LNCaP clone FGC (cell line): ENCODE measurements around the gene KIF20B.

Experiments used
- DNase-seq: peaks from one replicate; pipeline ENCODE4 v3.0.0-alpha.2; 2011; ENCODE audit warnings: low read depth
- H3K4me3 ChIP-seq: 2 replicates; pipeline ENCODE4 v1.5.1; 2011; ENCODE audit warnings: mild to moderate bottlenecking, low read depth, low read length, control low read depth
- TF ChIP-seq, protein P1 (sequence below): IDR thresholded peaks from 2 replicates; pipeline ENCODE4 v1.5.1; 2012; ENCODE audit warnings: mild to moderate bottlenecking; ENCODE audit not compliant: control insufficient read depth, insufficient read depth; ENCODE audit errors: extremely low read depth

The KIF20B gene

DNA sequence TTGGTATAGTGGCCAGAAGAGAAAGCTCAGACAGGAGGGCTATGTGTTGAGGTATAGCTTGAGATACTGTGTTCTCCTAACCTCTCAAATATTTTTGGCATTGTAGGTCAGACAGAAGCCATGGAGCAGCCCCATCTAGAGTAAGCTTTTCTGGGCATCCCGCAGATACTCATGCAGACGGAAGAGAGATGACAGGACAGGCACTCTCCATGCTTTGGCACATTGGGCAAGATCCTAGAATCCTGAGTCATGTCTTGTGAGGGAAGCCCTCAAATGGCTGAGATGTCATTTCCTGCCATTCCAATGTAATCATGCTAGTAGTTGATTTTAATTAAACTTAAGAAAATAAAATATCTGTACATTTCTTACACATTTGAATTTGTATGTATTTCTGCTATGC, 16.8 kb upstream of the KIF20B start:
- TF ChIP-seq, protein P1, sequence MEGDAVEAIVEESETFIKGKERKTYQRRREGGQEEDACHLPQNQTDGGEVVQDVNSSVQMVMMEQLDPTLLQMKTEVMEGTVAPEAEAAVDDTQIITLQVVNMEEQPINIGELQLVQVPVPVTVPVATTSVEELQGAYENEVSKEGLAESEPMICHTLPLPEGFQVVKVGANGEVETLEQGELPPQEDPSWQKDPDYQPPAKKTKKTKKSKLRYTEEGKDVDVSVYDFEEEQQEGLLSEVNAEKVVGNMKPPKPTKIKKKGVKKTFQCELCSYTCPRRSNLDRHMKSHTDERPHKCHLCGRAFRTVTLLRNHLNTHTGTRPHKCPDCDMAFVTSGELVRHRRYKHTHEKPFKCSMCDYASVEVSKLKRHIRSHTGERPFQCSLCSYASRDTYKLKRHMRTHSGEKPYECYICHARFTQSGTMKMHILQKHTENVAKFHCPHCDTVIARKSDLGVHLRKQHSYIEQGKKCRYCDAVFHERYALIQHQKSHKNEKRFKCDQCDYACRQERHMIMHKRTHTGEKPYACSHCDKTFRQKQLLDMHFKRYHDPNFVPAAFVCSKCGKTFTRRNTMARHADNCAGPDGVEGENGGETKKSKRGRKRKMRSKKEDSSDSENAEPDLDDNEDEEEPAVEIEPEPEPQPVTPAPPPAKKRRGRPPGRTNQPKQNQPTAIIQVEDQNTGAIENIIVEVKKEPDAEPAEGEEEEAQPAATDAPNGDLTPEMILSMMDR: no peak
- no peak for DNase-seq
- H3K4me3 ChIP-seq: no peak overlapping the region

DNA sequence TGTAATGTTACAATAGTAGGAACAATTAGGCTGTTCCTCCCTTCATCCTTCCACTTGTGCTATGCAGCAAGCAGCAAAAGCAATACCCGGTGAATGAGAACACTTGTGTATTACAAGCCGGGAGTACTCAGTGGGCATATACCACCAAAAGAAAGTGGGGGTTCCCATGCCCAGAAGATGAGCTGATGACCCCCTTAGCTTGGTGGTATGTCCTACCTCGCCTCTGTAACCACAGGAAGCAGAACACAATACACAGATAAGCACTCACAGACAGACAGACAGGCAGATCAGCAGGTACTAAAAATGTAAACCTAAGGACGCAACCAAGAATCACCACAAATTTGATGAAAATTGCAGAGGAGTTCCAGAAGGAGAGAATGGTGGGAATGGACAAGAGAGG, 15.5 kb upstream of the KIF20B start:
- no peak for DNase-seq
- TF ChIP-seq, protein P1: no peak
- no peak overlapping the region for H3K4me3 ChIP-seq

DNA sequence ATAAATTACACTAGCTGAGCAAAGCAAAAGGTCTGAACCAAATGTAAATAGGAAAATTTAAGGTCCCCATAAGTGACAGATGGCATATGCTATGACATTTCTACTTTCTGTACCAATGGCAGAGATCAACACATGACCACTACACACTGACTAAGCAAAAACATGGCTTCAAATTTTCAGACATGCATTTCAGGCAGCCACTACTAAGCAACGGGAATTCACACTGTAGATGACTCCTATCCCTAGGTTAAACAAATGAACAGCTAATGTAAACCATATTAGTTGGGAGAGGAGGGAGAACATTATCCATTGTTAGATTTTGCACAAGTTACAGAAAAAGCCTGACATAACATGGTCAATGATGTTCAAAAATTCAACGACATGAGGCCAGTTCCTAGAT, 11.4 kb upstream of the KIF20B start:
- TF ChIP-seq, protein P1: no peak
- no peak overlapping the region for H3K4me3 ChIP-seq
- no peak for DNase-seq

DNA sequence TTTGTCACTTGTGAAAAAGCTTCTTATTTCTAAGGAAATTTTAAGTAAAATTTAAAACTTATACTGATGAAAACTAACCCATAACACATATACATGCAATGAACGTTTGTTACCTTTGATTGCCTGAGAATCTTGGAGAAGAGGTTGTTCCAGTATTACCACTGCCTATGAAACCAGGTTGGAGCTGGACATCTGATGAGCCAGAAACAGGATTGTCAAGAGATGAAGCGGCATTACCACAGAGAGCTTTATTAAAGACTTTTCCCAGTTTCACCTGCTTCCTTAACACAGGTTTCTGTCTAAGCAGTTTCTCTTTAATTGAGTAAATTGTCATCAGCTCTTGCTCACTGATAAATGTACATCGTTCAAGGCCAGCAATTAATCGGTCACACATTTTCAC, 9.0 kb upstream of the KIF20B start:
- no peak overlapping the region for H3K4me3 ChIP-seq
- DNase-seq: no peak
- TF ChIP-seq, protein P1: no peak

DNA sequence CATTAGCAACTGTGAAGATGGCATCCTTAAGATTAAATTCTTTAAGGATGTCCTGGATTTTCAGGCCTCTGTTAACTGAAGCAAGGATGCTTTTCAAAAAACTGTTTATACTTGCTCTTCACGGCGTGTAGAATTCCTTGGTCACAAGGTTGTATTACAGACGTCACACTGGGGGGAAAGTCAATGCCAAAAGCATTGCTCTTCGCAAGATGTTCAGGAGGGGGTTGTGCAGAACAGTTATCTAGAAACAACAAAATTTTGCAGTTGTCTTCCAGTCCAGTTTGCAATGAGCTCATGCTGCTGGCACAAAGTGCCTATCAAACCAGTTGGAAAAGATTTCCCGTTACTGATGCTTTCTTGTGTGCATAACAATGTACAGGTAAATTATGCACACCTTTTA, 8.2 kb upstream of the KIF20B start:
- DNase-seq: no peak
- TF ChIP-seq, protein P1: no peak
- H3K4me3 ChIP-seq: no peak overlapping the region

DNA sequence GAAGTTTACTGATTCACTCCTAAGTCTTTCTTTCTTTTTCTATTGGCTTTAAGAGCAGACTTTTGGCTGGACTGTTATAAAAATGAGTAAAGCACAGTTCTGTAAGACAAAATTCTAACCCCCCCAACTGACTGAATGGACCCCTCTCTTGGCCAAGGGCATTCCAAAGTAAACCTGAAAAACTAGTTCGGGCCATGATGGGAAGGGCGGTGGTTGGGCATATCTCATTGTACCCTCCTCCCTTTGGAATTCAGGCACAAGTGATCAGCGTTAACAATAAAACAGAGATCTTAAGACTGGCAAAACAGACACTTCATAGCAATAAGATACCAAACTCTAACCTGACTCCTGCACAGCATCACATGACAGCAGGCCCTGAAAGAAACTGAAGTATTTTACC, 6.1 kb upstream of the KIF20B start:
- TF ChIP-seq, protein P1: no peak
- no peak overlapping the region for H3K4me3 ChIP-seq
- no peak for DNase-seq

DNA sequence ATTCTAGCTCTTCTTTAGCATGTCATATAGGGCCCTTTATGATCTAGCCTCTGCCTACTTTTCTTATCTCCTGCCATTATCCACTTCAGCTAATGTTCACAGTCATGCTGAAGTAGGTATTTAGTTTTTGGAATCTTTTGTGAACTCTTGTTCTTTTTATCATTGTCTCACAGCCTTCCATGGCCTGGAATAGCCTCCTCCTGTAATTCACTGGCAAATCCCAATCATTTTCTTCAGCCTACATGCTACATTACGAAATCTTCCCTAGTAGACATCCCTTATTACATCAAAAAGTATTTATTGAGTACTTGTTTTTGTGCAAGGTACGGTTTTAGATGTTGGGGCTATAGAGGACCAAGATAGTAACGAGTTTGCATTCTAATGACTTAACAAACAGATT, 3.4 kb upstream of the KIF20B start:
- TF ChIP-seq, protein P1: no peak
- H3K4me3 ChIP-seq: no peak overlapping the region
- no peak for DNase-seq
